GM12892 (cell line): ENCODE data around the gene WNT1.

Experiments used
- POLR2A ChIP-seq: IDR thresholded peaks from 2 replicates; pipeline ENCODE4 v1.6.1; 2011; ENCODE audit warnings: low read depth, low read length, control low read depth
- TAF1 ChIP-seq: IDR thresholded peaks from 2 replicates; pipeline ENCODE4 v1.6.1; 2011; ENCODE audit warnings: low read depth, mild to moderate bottlenecking, control low read depth, low read length, borderline replicate concordance

- TF ChIP-seq POLR2A (no peak), TAF1 (no peak)
Observed at GRCh38 chr12:48946205-48946604, 31.9 kb upstream of the WNT1 start.
